NCI-H2107 treated with DMSO at 0.1 percent for 48 hours (cell line): Measurements from ENCODE around the gene DNASE2.
A peak's percentile ranks its signal among the peaks of the same experiment; 100 is the strongest.
"Not testable (repeated sequence)": the region's sequence is repeated elsewhere in the genome, so short reads cannot be mapped to it uniquely, and the experiment has no call there.

Source experiments
- DNase-seq: peaks from one replicate; lab custom pipeline; 2025; ENCODE audit not compliant: unreplicated experiment; lab: John Stamatoyannopoulos, UW

DNASE2 gene

GRCh38 chr19:12865746-12866415 lies 15.4 kb downstream of the DNASE2 start:
- DNase-seq = no peak

GRCh38 chr19:12864721-12865715 lies 16.2 kb downstream of the DNASE2 start:
- DNase-seq = no peak

DNA sequence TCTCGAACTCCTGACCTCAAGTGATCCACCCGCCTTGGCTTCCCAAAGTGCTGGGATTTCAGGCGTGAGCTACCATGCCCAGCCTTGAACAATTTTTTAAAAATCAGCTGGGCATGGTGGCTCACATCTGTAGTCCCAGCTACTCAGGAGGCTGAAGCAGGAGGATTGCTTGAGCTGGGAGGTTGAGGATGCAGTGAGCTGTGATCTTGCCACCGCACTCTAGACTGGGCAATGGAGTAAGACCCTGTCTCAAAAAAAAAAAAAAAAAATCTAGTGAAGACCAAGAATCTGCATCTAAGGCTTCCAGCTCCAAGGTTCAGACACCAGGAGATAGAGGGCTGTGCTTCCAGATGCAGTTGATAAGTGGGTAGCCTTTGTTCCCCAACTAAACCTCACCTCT lies 17.1 kb downstream of the DNASE2 start:
- no peak for DNase-seq

DNA sequence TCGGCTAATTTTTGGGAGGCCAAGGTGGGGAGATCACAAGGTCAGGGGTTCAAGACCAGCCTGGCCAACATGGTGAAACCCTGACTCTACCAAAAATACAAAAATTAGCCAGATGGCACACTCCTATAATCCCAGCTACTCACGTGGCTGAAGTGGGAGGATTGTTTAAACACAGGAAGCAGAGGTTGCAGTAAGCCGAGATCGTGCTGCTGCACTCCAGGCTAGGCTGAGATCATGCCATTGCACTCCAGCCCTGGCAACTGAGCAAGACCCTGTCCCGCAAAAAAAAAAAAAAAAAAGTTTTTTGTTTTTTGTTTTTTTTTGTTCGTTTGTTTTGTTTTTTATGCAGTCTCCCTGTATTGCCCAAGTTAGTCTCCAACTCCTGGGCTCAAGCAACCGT lies 21.7 kb downstream of the DNASE2 start:
- DNase-seq = no peak

- DNase-seq = no peak
These were observed 23.0 kb downstream of the DNASE2 start for GRCh38 chr19:12858041-12858928.

DNA sequence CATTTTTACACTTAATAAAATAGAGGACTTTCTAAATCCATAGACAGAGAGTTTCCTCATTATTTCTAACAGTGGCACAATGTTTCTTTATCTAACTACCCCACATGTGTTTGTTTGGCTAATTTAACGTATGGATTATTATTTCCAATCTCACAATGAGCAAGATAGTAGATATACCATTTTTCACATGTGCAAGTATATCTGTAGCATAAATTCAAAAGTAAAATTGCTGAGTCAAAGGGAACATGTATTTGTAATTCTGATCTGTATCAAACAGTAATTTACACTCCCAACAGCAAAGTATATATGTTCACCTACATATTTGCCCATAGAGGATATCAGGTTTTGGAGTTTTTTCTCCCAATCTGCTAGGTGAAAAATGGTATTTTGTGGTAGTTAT lies 24.6 kb downstream of the DNASE2 start:
- DNase-seq = no peak

- peak; percentile 23 for DNase-seq
These were observed 33.8 kb downstream of the DNASE2 start for GRCh38 chr19:12847159-12848139.

- DNase-seq = not testable (repeated sequence)
These were observed 34.6 kb downstream of the DNASE2 start for GRCh38 chr19:12846613-12847012.

DNA sequence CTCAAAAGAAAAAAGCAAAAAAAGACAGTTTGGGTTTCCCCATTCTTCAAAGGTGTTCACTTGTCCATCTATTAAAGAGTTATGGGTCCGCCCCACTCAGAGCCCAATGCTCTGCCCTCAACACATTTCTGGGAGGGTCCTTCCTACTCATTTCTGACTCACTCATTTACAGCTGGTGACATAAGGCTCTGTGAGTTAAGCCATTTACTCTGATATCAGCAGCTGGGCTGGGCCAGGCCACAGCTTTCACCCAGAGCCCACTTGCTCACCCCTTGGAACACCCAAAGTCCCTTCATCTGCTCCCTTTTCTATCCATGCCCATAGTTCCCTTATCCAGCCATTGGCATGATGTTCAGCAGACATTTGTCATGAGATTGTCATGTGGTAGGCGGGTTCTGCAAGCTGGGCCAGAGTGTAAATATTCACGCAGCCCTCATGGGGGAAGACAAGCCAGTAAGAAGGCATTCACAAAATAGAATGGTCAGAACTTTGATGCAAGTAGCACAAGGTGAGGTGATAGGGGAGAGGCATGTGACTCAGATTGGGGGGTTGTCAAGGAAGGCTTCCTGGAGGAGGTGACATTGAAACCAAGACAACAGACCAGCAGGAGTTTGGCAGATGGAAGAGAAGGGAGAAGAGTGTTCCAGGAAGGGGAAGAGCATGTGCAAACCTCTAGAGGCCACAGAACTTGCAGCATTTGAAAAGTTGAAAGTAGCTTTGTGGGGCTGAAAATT lies 37.1 kb downstream of the DNASE2 start:
- no peak for DNase-seq

GRCh38 chr19:12843328-12843727 lies 37.9 kb downstream of the DNASE2 start:
- no peak for DNase-seq

GRCh38 chr19:12842511-12842910 lies 38.7 kb downstream of the DNASE2 start:
- no peak for DNase-seq

DNA sequence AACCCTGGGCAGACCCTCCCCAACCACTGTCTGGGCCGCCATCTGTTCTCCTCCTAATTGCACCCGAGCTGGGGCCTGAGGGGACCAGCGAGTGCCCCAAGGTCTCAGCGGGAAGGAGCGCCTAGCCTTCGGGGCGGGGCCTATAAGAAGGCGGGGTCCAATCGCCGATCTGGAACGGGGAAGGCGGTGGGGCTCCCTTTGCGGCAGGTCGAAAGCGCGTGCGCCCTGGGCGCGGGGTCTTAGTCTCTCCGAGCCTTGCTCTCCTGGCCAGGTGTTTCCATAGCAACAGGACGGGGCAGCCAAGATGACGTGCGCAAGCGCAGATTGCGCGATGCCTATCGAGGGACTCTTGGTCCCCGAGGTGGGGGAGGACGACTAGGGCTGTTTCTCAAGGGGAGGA lies 40.2 kb downstream of the DNASE2 start:
- no peak for DNase-seq

DNA sequence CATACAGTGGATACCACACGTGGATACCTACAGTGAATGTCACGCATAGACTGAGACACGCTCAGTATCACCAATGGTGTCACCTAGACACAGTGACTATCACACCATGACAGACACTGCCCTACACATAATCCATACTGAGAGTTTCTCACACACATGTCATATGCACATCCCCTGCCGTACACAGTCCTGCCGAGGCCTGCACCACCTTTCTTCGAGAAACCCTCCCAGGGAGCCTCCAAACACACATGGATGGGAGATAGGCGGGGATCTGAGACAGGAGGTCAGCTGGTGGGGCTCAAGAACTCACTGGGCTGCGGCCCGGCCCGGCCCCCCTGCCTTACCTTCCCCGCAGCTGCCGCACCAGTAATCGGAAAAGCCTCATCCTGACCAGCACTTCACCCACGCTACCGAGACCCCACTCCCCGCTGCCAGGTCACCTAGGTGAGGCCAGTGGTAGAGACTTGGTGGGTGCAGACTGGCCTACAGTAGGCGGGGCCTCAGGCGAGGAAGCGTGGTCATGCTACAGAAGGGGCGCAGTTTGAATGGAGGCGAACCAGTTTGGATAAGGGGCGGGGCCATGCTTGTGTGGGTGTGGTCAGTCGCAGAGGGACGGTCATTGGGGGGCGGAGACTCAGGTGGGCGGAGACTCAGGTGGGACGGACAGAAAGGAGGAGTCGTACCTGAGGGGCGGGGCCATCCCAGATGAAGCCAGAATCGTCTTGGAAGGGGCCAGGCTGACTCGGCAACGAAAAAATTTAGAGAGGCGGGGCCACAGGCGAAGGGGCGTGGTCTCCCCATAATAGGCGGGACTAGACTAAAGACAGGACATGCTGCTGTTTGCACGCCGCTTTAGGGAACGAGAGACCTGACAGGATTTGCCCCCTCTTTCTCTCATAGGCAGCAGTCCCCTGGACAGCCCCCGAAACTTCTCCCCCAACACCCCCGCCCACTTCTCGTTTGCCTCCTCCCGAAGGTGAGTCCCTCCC lies 40.9 kb downstream of the DNASE2 start:
- no peak for DNase-seq

DNA sequence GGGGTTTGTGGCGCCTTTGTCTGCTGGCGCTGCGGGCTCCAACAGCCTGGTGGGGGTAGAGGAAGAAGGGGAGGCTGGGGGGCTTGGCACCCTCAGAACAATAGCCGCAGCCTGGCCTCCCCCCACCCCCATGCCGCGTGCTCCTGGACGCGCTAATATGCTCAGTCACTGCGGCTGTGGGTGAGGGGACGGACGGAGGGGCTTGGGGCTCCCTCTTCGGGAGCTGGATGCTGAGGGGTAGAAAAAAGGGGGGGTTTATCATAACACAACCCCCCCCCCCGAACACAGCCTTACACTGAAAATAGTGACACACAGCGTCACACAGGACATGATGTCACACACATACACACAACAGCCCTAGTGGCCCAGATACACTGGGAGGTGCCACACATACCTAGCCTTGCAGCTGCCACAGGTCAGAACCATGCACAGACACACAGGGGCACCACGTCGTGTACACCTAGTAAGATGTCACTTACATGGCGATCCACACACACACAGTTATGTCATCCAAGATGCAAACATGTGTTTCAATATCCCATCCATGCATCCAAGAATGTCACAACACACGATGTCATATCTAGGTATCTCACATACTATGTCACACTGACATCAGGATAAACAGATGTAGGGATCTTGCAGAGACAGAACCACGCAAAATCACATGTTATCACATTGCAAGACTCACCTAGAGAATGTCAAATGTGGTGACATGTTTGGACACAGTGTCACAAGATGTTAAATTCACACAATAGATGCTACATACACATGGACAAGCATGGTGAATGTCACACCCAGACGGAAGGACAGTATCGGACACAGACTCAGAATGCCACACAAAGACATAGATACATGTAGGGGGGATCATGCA lies 42.1 kb downstream of the DNASE2 start:
- DNase-seq = no peak

DNA sequence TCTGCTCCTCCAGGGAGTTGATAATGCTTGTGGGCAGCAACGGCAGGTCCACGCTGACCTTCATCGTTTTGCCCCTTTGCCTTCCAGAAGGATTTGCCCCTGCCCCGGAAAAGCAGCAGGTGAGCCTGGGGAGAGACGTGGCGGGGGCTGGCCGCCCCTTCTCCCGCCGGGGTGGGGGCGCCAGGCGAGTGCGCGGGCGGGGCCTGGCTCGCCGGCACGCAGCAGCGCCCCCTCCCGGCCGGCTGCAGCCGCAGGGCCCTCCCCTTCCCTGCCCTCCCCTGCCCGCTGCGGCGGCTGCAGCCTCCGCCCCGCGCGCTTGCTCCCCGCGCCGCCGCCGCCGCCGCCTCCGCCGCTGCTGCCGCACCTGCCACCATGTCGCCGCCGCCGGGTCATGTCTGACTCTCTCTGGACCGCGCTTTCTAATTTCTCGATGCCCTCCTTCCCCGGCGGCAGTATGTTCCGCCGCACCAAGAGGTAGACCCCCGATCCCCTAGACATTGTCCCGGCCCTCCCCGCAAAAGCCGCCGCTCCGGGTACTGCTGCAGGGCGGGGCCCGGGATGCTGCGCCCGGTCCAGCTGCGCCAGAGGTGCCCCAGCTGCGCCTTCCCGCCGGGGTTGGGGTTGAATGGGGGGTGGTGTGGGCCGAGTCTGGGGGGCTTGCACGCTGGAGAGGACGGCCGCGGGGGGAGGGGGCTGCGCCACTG lies 42.9 kb downstream of the DNASE2 start, which contains the start of gene MAST1:
Gene MAST1, plus strand, starts transcription at position 334 of the 704 bp plus-strand sequence. Its CDS starts 58 bp downstream, at position 392.
- peak; percentile 19 for DNase-seq

DNA sequence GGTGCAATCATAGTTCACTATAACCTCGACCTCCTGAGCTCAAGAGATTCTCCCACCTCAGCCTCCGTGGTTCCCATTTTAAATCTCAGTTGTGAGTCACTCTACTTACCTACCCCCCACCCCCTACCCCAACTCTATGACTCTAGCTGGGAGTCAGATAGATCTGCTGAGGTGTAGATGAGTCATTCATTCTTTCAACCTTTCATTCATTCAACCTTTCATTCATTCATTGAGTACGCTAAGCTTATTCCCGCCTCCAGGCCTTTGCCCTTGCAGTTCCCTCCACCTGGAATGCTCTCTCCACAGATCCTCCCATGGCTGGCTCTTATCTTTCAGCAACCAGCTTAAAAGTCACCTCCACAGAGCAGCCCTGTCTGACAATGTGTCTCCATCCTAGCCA lies 44.0 kb downstream of the DNASE2 start:
- no peak for DNase-seq

- no peak for DNase-seq
These were observed 44.8 kb downstream of the DNASE2 start for GRCh38 chr19:12836529-12836863.
